ENCODE measurements around the gene TLNRD1. TPM values are rescaled to one million over a fixed set of nuclear protein-coding genes. Genes with fewer than 3 reads are reported as not detected.

Gene TLNRD1
- total RNA-seq, 1 donor from 2014 or later, result 5.7 TPM

- Histone ChIP-seq H3K27ac (ENCODE audit: low read depth, low read length) (no peak overlapping the region), H3K9me3 (ENCODE audit: control insufficient read depth in 3 of 3, low read length in 3 of 3) (no peaks in the 10 kb centered on the region), H3K27me3 (ENCODE audit: control insufficient read depth in 3 of 3, insufficient read depth in 3 of 3, low read length in 3 of 3) (no peaks in the 10 kb centered on the region), H3K36me3 (ENCODE audit: control insufficient read depth in 3 of 3, insufficient read depth in 3 of 3, low read length in 3 of 3) (peaks cover 0 to 12% (median 2%) of the 10 kb centered on the region in 3 donors), H3K4me3 (ENCODE audit: low read length in 3 of 3) (no peak overlapping the region), H3K9ac (ENCODE audit: low read depth in 1 of 3, low read length in 3 of 3) (no peak overlapping the region), H3K4me1 (ENCODE audit: control insufficient read depth in 3 of 3, insufficient read depth in 3 of 3, low read length in 3 of 3) (no peaks in the 10 kb centered on the region)
Measured at GRCh38 chr15:80966431-80967197, 34.1 kb upstream of the TLNRD1 start.

- Histone ChIP-seq H3K27me3 (ENCODE audit: control insufficient read depth in 3 of 3, insufficient read depth in 3 of 3, low read length in 3 of 3) (no peaks in the 10 kb centered on the region), H3K9ac (ENCODE audit: low read depth in 1 of 3, low read length in 3 of 3) (no peak overlapping the region), H3K36me3 (ENCODE audit: control insufficient read depth in 3 of 3, insufficient read depth in 3 of 3, low read length in 3 of 3) (peaks cover 0 to 12% (median 2%) of the 10 kb centered on the region in 3 donors), H3K9me3 (ENCODE audit: control insufficient read depth in 3 of 3, low read length in 3 of 3) (no peaks in the 10 kb centered on the region), H3K4me1 (ENCODE audit: control insufficient read depth in 3 of 3, insufficient read depth in 3 of 3, low read length in 3 of 3) (no peaks in the 10 kb centered on the region), H3K27ac (ENCODE audit: low read depth, low read length) (no peak overlapping the region), H3K4me3 (ENCODE audit: low read length in 3 of 3) (no peak overlapping the region)
Measured at GRCh38 chr15:80967451-80967850, 33.3 kb upstream of the TLNRD1 start.

- H3K27me3 ChIP-seq (ENCODE audit: control insufficient read depth in 3 of 3, insufficient read depth in 3 of 3, low read length in 3 of 3), result no peaks in the 10 kb centered on the region
- no peak overlapping the region for H3K27ac ChIP-seq (ENCODE audit: low read depth, low read length)
- H3K4me3 ChIP-seq (ENCODE audit: low read length in 3 of 3), result no peak overlapping the region
- no peaks in the 10 kb centered on the region for H3K4me1 ChIP-seq (ENCODE audit: control insufficient read depth in 3 of 3, insufficient read depth in 3 of 3, low read length in 3 of 3)
- no peaks in the 10 kb centered on the region for H3K9me3 ChIP-seq (ENCODE audit: control insufficient read depth in 3 of 3, low read length in 3 of 3)
- H3K36me3 ChIP-seq (ENCODE audit: control insufficient read depth in 3 of 3, insufficient read depth in 3 of 3, low read length in 3 of 3), result peaks cover 0 to 12% (median 2%) of the 10 kb centered on the region in 3 donors
- H3K9ac ChIP-seq (ENCODE audit: low read depth in 1 of 3, low read length in 3 of 3), result no peak overlapping the region
Measured at GRCh38 chr15:80967991-80968510, 32.7 kb upstream of the TLNRD1 start.

- Histone ChIP-seq H3K27ac (ENCODE audit: low read depth, low read length) (no peak overlapping the region), H3K27me3 (ENCODE audit: control insufficient read depth in 3 of 3, insufficient read depth in 3 of 3, low read length in 3 of 3) (no peaks in the 10 kb centered on the region), H3K9ac (ENCODE audit: low read depth in 1 of 3, low read length in 3 of 3) (no peak overlapping the region), H3K36me3 (ENCODE audit: control insufficient read depth in 3 of 3, insufficient read depth in 3 of 3, low read length in 3 of 3) (peaks cover 0 to 12% (median 2%) of the 10 kb centered on the region in 3 donors), H3K9me3 (ENCODE audit: control insufficient read depth in 3 of 3, low read length in 3 of 3) (no peaks in the 10 kb centered on the region), H3K4me1 (ENCODE audit: control insufficient read depth in 3 of 3, insufficient read depth in 3 of 3, low read length in 3 of 3) (no peaks in the 10 kb centered on the region), H3K4me3 (ENCODE audit: low read length in 3 of 3) (no peak overlapping the region)
Measured at GRCh38 chr15:80969316-80969715, 31.4 kb upstream of the TLNRD1 start.

GRCh38 chr15:80970018-80970657 is 30.6 kb upstream of the TLNRD1 start:
- no peak overlapping the region for H3K27ac ChIP-seq (ENCODE audit: low read depth, low read length)
- no peak overlapping the region for H3K9ac ChIP-seq (ENCODE audit: low read depth in 1 of 3, low read length in 3 of 3)
- H3K4me3 ChIP-seq (ENCODE audit: low read length in 3 of 3), result no peak overlapping the region
- H3K9me3 ChIP-seq (ENCODE audit: control insufficient read depth in 3 of 3, low read length in 3 of 3), result no peaks in the 10 kb centered on the region
- H3K36me3 ChIP-seq (ENCODE audit: control insufficient read depth in 3 of 3, insufficient read depth in 3 of 3, low read length in 3 of 3), result peaks cover 0 to 12% (median 2%) of the 10 kb centered on the region in 3 donors
- H3K4me1 ChIP-seq (ENCODE audit: control insufficient read depth in 3 of 3, insufficient read depth in 3 of 3, low read length in 3 of 3), result no peaks in the 10 kb centered on the region
- H3K27me3 ChIP-seq (ENCODE audit: control insufficient read depth in 3 of 3, insufficient read depth in 3 of 3, low read length in 3 of 3), result no peaks in the 10 kb centered on the region

- Histone ChIP-seq H3K9ac (ENCODE audit: low read depth in 1 of 3, low read length in 3 of 3) (no peak overlapping the region), H3K9me3 (ENCODE audit: control insufficient read depth in 3 of 3, low read length in 3 of 3) (no peaks in the 10 kb centered on the region), H3K27ac (ENCODE audit: low read depth, low read length) (no peak overlapping the region), H3K27me3 (ENCODE audit: control insufficient read depth in 3 of 3, insufficient read depth in 3 of 3, low read length in 3 of 3) (no peaks in the 10 kb centered on the region), H3K4me3 (ENCODE audit: low read length in 3 of 3) (no peak overlapping the region), H3K36me3 (ENCODE audit: control insufficient read depth in 3 of 3, insufficient read depth in 3 of 3, low read length in 3 of 3) (peaks cover 0 to 12% (median 2%) of the 10 kb centered on the region in 3 donors), H3K4me1 (ENCODE audit: control insufficient read depth in 3 of 3, insufficient read depth in 3 of 3, low read length in 3 of 3) (no peaks in the 10 kb centered on the region)
Measured at GRCh38 chr15:80970658-80971057, 30.1 kb upstream of the TLNRD1 start.

GRCh38 chr15:80971143-80971542 is 29.6 kb upstream of the TLNRD1 start:
- Histone ChIP-seq H3K27ac (ENCODE audit: low read depth, low read length) (no peak overlapping the region), H3K9me3 (ENCODE audit: control insufficient read depth in 3 of 3, low read length in 3 of 3) (no peaks in the 10 kb centered on the region), H3K27me3 (ENCODE audit: control insufficient read depth in 3 of 3, insufficient read depth in 3 of 3, low read length in 3 of 3) (no peaks in the 10 kb centered on the region), H3K9ac (ENCODE audit: low read depth in 1 of 3, low read length in 3 of 3) (no peak overlapping the region), H3K4me3 (ENCODE audit: low read length in 3 of 3) (no peak overlapping the region), H3K4me1 (ENCODE audit: control insufficient read depth in 3 of 3, insufficient read depth in 3 of 3, low read length in 3 of 3) (no peaks in the 10 kb centered on the region), H3K36me3 (ENCODE audit: control insufficient read depth in 3 of 3, insufficient read depth in 3 of 3, low read length in 3 of 3) (peaks cover 0 to 12% (median 2%) of the 10 kb centered on the region in 3 donors)

- Histone ChIP-seq H3K9ac (ENCODE audit: low read depth in 1 of 3, low read length in 3 of 3) (no peak overlapping the region), H3K36me3 (ENCODE audit: control insufficient read depth in 3 of 3, insufficient read depth in 3 of 3, low read length in 3 of 3) (peaks cover 0 to 15% (median 2%) of the 10 kb centered on the region in 3 donors), H3K9me3 (ENCODE audit: control insufficient read depth in 3 of 3, low read length in 3 of 3) (no peaks in the 10 kb centered on the region)
Measured at GRCh38 chr15:80972276-80972675, 28.4 kb upstream of the TLNRD1 start.

GRCh38 chr15:80974914-80975313 is 25.8 kb upstream of the TLNRD1 start:
- Histone ChIP-seq H3K36me3 (ENCODE audit: control insufficient read depth in 3 of 3, insufficient read depth in 3 of 3, low read length in 3 of 3) (peaks cover 12 to 18% (median 14%) of the 10 kb centered on the region in 3 donors), H3K27me3 (ENCODE audit: control insufficient read depth in 3 of 3, insufficient read depth in 3 of 3, low read length in 3 of 3) (no peaks in the 10 kb centered on the region), H3K4me3 (ENCODE audit: low read length in 3 of 3) (no peak overlapping the region), H3K27ac (ENCODE audit: low read depth, low read length) (no peak overlapping the region), H3K9ac (ENCODE audit: low read depth in 1 of 3, low read length in 3 of 3) (no peak overlapping the region), H3K4me1 (ENCODE audit: control insufficient read depth in 3 of 3, insufficient read depth in 3 of 3, low read length in 3 of 3) (peaks cover 0 to 5% (median 4%) of the 10 kb centered on the region in 3 donors), H3K9me3 (ENCODE audit: control insufficient read depth in 3 of 3, low read length in 3 of 3) (no peaks in the 10 kb centered on the region)

More at GRCh38 chr15:80972276-80972675, 28.4 kb upstream of the TLNRD1 start:
- Histone ChIP-seq H3K27ac (ENCODE audit: low read depth, low read length) (no peak overlapping the region), H3K27me3 (ENCODE audit: control insufficient read depth in 3 of 3, insufficient read depth in 3 of 3, low read length in 3 of 3) (no peaks in the 10 kb centered on the region), H3K4me1 (ENCODE audit: control insufficient read depth in 3 of 3, insufficient read depth in 3 of 3, low read length in 3 of 3) (no peaks in the 10 kb centered on the region), H3K4me3 (ENCODE audit: low read length in 3 of 3) (no peak overlapping the region)

GRCh38 chr15:80976851-80977250 is 23.9 kb upstream of the TLNRD1 start:
- Histone ChIP-seq H3K27me3 (ENCODE audit: control insufficient read depth in 3 of 3, insufficient read depth in 3 of 3, low read length in 3 of 3) (no peaks in the 10 kb centered on the region), H3K4me1 (ENCODE audit: control insufficient read depth in 3 of 3, insufficient read depth in 3 of 3, low read length in 3 of 3) (peaks cover 0 to 5% (median 4%) of the 10 kb centered on the region in 3 donors), H3K9ac (ENCODE audit: low read depth in 1 of 3, low read length in 3 of 3) (no peak overlapping the region), H3K9me3 (ENCODE audit: control insufficient read depth in 3 of 3, low read length in 3 of 3) (no peaks in the 10 kb centered on the region), H3K36me3 (ENCODE audit: control insufficient read depth in 3 of 3, insufficient read depth in 3 of 3, low read length in 3 of 3) (peaks cover 15 to 18% (median 16%) of the 10 kb centered on the region in 3 donors), H3K27ac (ENCODE audit: low read depth, low read length) (no peak overlapping the region), H3K4me3 (ENCODE audit: low read length in 3 of 3) (no peak overlapping the region)

Data from skeletal muscle tissue (tissue), 4 donors.